Endodermal cell (in vitro differentiated cells): ENCODE results near the gene LAPTM5. TPM values are rescaled to one million over a fixed set of nuclear protein-coding genes. Genes with fewer than 3 reads are reported as not detected.

ENCODE experiments used
- DNase-seq: peaks from one replicate; pipeline ENCODE4 v3.0.0-alpha.2; 2017
- H3K27ac ChIP-seq: 2 replicates; pipeline ENCODE4 v1.5.1; 2013; ENCODE audit warnings: mild to moderate bottlenecking, low read depth, low read length, moderate library complexity
- H3K27me3 ChIP-seq: 2 replicates; pipeline ENCODE4 v1.6.1; 2013; ENCODE audit warnings: mild to moderate bottlenecking, low read length, moderate library complexity; ENCODE audit not compliant: insufficient read depth, control insufficient read depth, poor library complexity, severe bottlenecking
- H3K36me3 ChIP-seq: 2 replicates; pipeline ENCODE4 v1.7.0; 2013; ENCODE audit warnings: mild to moderate bottlenecking, low read length, moderate library complexity; ENCODE audit not compliant: control insufficient read depth, insufficient read depth
- H3K4me1 ChIP-seq: one replicate; pipeline ENCODE4 v1.7.0; 2013; ENCODE audit warnings: low read length; ENCODE audit not compliant: control insufficient read depth, insufficient read depth
- H3K4me3 ChIP-seq: 2 replicates; pipeline ENCODE4 v1.5.1; 2013; ENCODE audit warnings: mild to moderate bottlenecking, low read length, moderate library complexity
- H3K9ac ChIP-seq: 2 replicates; pipeline ENCODE4 v1.6.1; 2013; ENCODE audit warnings: mild to moderate bottlenecking, low read length, moderate library complexity; ENCODE audit not compliant: poor library complexity, severe bottlenecking; ENCODE audit errors: extremely low read depth
- H3K9me3 ChIP-seq: 2 replicates; pipeline ENCODE4 v1.6.1; 2013; ENCODE audit warnings: mild to moderate bottlenecking, low read length, moderate library complexity; ENCODE audit not compliant: control insufficient read depth
- H3K27ac Mint-ChIP-seq: 2 replicates; pipeline ENCODE4 v1.8.0; 2020; ENCODE audit warnings: mixed read lengths
- H3K27me3 Mint-ChIP-seq: 2 replicates; pipeline ENCODE4 v1.8.0; 2021; ENCODE audit warnings: mild to moderate bottlenecking, mixed read lengths; ENCODE audit not compliant: insufficient read depth
- H3K36me3 Mint-ChIP-seq: 2 replicates; pipeline ENCODE4 v1.8.0; 2020; ENCODE audit warnings: low read depth, mixed read lengths
- H3K4me1 Mint-ChIP-seq: 2 replicates; pipeline ENCODE4 v1.8.0; 2020; ENCODE audit warnings: mixed read lengths
- H3K4me3 Mint-ChIP-seq: 2 replicates; pipeline ENCODE4 v1.8.0; 2020; ENCODE audit warnings: mild to moderate bottlenecking, moderate library complexity, mixed read lengths
- H3K9me3 Mint-ChIP-seq: 2 replicates; pipeline ENCODE4 v1.8.0; 2020; ENCODE audit warnings: mild to moderate bottlenecking, mixed read lengths
- CTCF ChIP-seq: fragments of 200-600 bp; sonication (generic); conservative IDR thresholded peaks from 2 replicates; pipeline ENCODE4 v1.5.0; 2021; ENCODE audit warnings: antibody characterized with exemption, mild to moderate bottlenecking
- WGBS, 2 experiments: methylation state at CpG; one replicate each; pipeline versions ENCODE4 v1.1.5 to v1.1.7; 2013; ENCODE audit warnings: missing lambda C conversion rate in 2 of 2, mixed read lengths in 1 of 2; ENCODE audit not compliant: insufficient coverage in 1 of 2, insufficient read length in 1 of 2; 5-methylcytosine and 5-hydroxymethylcytosine counted together
- total RNA-seq, 2 donors: library from RNA; stranded (reverse); fragmentation: NEBNext Ultra II Directional in 1 of 2; extraction: Animal tissue kit (Norgen Biotek cat#: 25700) in 1 of 2; gene quantifications; 2 replicates in 1 of 2; 3 replicates in 1 of 2; pipeline ENCODE4 v1.2.1, GENCODE V29; 2021

Gene LAPTM5
- total RNA-seq, 2 donors from 2014 or later: not detected

- Histone ChIP-seq H3K4me3 (no peak overlapping the region), H3K27ac (no peak overlapping the region), H3K36me3 (no peaks in the 10 kb centered on the region), H3K9me3 (no peaks in the 10 kb centered on the region), H3K27me3 (no peaks in the 10 kb centered on the region), H3K9ac (no peak overlapping the region), H3K4me1 (peaks cover 11% of the 10 kb centered on the region)
- Mint-ChIP-seq H3K27me3 (no peaks in the 10 kb centered on the region), H3K27ac (no peak overlapping the region), H3K9me3 (no peaks in the 10 kb centered on the region), H3K36me3 (no peaks in the 10 kb centered on the region), H3K4me3 (no peak overlapping the region), H3K4me1 (peaks cover 15% of the 10 kb centered on the region)
- WGBS, 2 experiments: 88 to 97% methylated on average over 7 to 17 of the region's 17 CpGs
- peak; percentile 10 for TF ChIP-seq CTCF
- no peak for DNase-seq
Observed at GRCh38 chr1:30698401-30698981, 59.1 kb downstream of the LAPTM5 start.

- H3K27ac ChIP-seq: no peak overlapping the region
- Mint-ChIP-seq H3K4me3 (no peak overlapping the region), H3K27ac (no peak overlapping the region), H3K4me1 (peaks cover 15% of the 10 kb centered on the region), H3K27me3 (no peaks in the 10 kb centered on the region), H3K9me3 (no peaks in the 10 kb centered on the region), H3K36me3 (no peaks in the 10 kb centered on the region)
- peak; percentile 53 for TF ChIP-seq CTCF
- H3K36me3 ChIP-seq: no peaks in the 10 kb centered on the region
- WGBS, 2 experiments: 78 to 93% methylated on average over 7 to 9 of the region's 9 CpGs
- H3K27me3 ChIP-seq: no peaks in the 10 kb centered on the region
- H3K9me3 ChIP-seq: no peaks in the 10 kb centered on the region
- no peak overlapping the region for H3K9ac ChIP-seq
- DNase-seq: peak; percentile 48
- peaks cover 11% of the 10 kb centered on the region for H3K4me1 ChIP-seq
- no peak overlapping the region for H3K4me3 ChIP-seq
Observed at GRCh38 chr1:30697571-30698376, 59.8 kb downstream of the LAPTM5 start.

GRCh38 chr1:30696831-30697230, 60.7 kb downstream of the LAPTM5 start:
- no peaks in the 10 kb centered on the region for H3K9me3 Mint-ChIP-seq
- H3K36me3 Mint-ChIP-seq: no peaks in the 10 kb centered on the region
- Histone ChIP-seq H3K27me3 (no peaks in the 10 kb centered on the region), H3K9me3 (no peaks in the 10 kb centered on the region), H3K9ac (no peak overlapping the region), H3K36me3 (no peaks in the 10 kb centered on the region), H3K4me3 (no peak overlapping the region), H3K27ac (no peak overlapping the region), H3K4me1 (peaks cover 11% of the 10 kb centered on the region)
- H3K27me3 Mint-ChIP-seq: no peaks in the 10 kb centered on the region
- no peak for TF ChIP-seq CTCF
- no peak overlapping the region for H3K4me3 Mint-ChIP-seq
- H3K27ac Mint-ChIP-seq: no peak overlapping the region
- no peak for DNase-seq
- 88 to 94% methylated on average over 6 of the region's 6 CpGs for WGBS, 2 experiments
- H3K4me1 Mint-ChIP-seq: peaks cover 17% of the 10 kb centered on the region
